NT2/D1 (cell line): ENCODE measurements around the gene MEGF8.

ENCODE experiments used
- DNase-seq: peaks from one replicate; pipeline ENCODE4 v3.0.0-alpha.2; 2011; ENCODE audit warnings: low read depth, low spot score
- H3K27me3 ChIP-seq: 2 replicates; pipeline ENCODE4 v1.6.0; 2011; ENCODE audit warnings: mild to moderate bottlenecking; ENCODE audit not compliant: insufficient read length, insufficient read depth
- H3K36me3 ChIP-seq: 2 replicates; pipeline ENCODE4 v1.6.1; 2011; ENCODE audit warnings: mild to moderate bottlenecking, low read length, mixed read lengths; ENCODE audit not compliant: insufficient read depth, insufficient read length
- H3K4me1 ChIP-seq: 2 replicates; pipeline ENCODE4 v1.5.1; 2011; ENCODE audit not compliant: insufficient read depth, insufficient read length
- H3K4me3 ChIP-seq: 2 replicates; pipeline ENCODE4 v1.5.1; 2011; ENCODE audit warnings: low read depth; ENCODE audit not compliant: insufficient read length
- H3K9ac ChIP-seq: 2 replicates; pipeline ENCODE4 v1.6.0; 2011; ENCODE audit warnings: low read depth; ENCODE audit not compliant: insufficient read length
- H3K9me3 ChIP-seq: 2 replicates; pipeline ENCODE4 v1.5.1; 2011; ENCODE audit warnings: mild to moderate bottlenecking, low read length; ENCODE audit not compliant: insufficient read depth
- SUZ12 ChIP-seq: IDR thresholded peaks from 2 replicates; pipeline ENCODE4 v1.6.1; 2011; ENCODE audit not compliant: insufficient read length, insufficient read depth; ENCODE audit errors: extremely low read depth
- YY1 ChIP-seq: IDR thresholded peaks from 2 replicates; pipeline ENCODE4 v1.6.1; 2011; ENCODE audit not compliant: insufficient read length, insufficient read depth
- ZNF274 ChIP-seq: IDR thresholded peaks from 2 replicates; pipeline ENCODE4 v1.6.1; 2011; ENCODE audit warnings: mild to moderate bottlenecking, low read depth, low read length

MEGF8 gene

GRCh38 chr19:42322305-42322704, 3.1 kb upstream of the MEGF8 start:
- no peak overlapping the region for H3K4me3 ChIP-seq
- TF ChIP-seq ZNF274 (no peak), YY1 (no peak), SUZ12 (no peak)
- no peak for DNase-seq
- H3K36me3 ChIP-seq, result no peaks in the 10 kb centered on the region
- H3K27me3 ChIP-seq, result peaks cover 32% of the 10 kb centered on the region
- H3K9ac ChIP-seq, result no peak overlapping the region
- no peaks in the 10 kb centered on the region for H3K9me3 ChIP-seq
- no peaks in the 10 kb centered on the region for H3K4me1 ChIP-seq

- Histone ChIP-seq H3K9ac (peak overlapping the region; percentile 50), H3K4me3 (peak overlapping the region; percentile 30), H3K4me1 (peaks cover 2% of the 10 kb centered on the region), H3K9me3 (no peaks in the 10 kb centered on the region), H3K36me3 (no peaks in the 10 kb centered on the region), H3K27me3 (peaks cover 32% of the 10 kb centered on the region)
- no peak for DNase-seq
- TF ChIP-seq SUZ12 (no peak), YY1 (no peak), ZNF274 (no peak)
Measured at GRCh38 chr19:42323473-42323851, 2.0 kb upstream of the MEGF8 start.

GRCh38 chr19:42323852-42324654, 1.4 kb upstream of the MEGF8 start:
- Histone ChIP-seq H3K27me3 (peaks cover 32% of the 10 kb centered on the region), H3K36me3 (no peaks in the 10 kb centered on the region), H3K4me3 (peak overlapping the region; percentile 30), H3K4me1 (peaks cover 2% of the 10 kb centered on the region), H3K9ac (peak overlapping the region; percentile 56), H3K9me3 (no peaks in the 10 kb centered on the region)
- TF ChIP-seq YY1 (no peak), SUZ12 (no peak), ZNF274 (no peak)
- no peak for DNase-seq

GRCh38 chr19:42324655-42325307, 654 bp upstream of the MEGF8 start:
- DNase-seq, result no peak
- H3K27me3 ChIP-seq, result peaks cover 32% of the 10 kb centered on the region
- H3K4me1 ChIP-seq, result peaks cover 5% of the 10 kb centered on the region
- H3K36me3 ChIP-seq, result no peaks in the 10 kb centered on the region
- TF ChIP-seq SUZ12, result no peak
- no peak for TF ChIP-seq YY1
- TF ChIP-seq ZNF274, result no peak
- H3K9ac ChIP-seq, result peak overlapping the region; percentile 61
- peak overlapping the region; percentile 28 for H3K4me3 ChIP-seq
- no peaks in the 10 kb centered on the region for H3K9me3 ChIP-seq

- peaks cover 5% of the 10 kb centered on the region for H3K4me1 ChIP-seq
- no peak for DNase-seq
Measured at GRCh38 chr19:42325896-42326771, 699 bp downstream of the MEGF8 start.

GRCh38 chr19:42326969-42327368, 1.5 kb downstream of the MEGF8 start:
- no peak for DNase-seq
- TF ChIP-seq SUZ12 (no peak), YY1 (no peak), ZNF274 (no peak)
- Histone ChIP-seq H3K36me3 (no peaks in the 10 kb centered on the region), H3K4me3 (no peak overlapping the region), H3K4me1 (peaks cover 5% of the 10 kb centered on the region), H3K9ac (no peak overlapping the region), H3K27me3 (peaks cover 27% of the 10 kb centered on the region), H3K9me3 (no peaks in the 10 kb centered on the region)

More at GRCh38 chr19:42325896-42326771, 699 bp downstream of the MEGF8 start:
- Histone ChIP-seq H3K4me3 (peak overlapping the region; percentile 84), H3K9me3 (no peaks in the 10 kb centered on the region), H3K36me3 (no peaks in the 10 kb centered on the region), H3K9ac (peak overlapping the region; percentile 90), H3K27me3 (peaks cover 32% of the 10 kb centered on the region)
- TF ChIP-seq YY1 (no peak), SUZ12 (no peak), ZNF274 (no peak)
